ENCODE measurements around the gene LNX1. TPM values are rescaled to one million over a fixed set of nuclear protein-coding genes. Genes with fewer than 3 reads are reported as not detected.
"Not testable (repeated sequence)": the region's sequence is repeated elsewhere in the genome, so short reads cannot be mapped to it uniquely, and the experiment has no call there.

The LNX1 gene
- total RNA-seq, 1 donor from 2014 or later, result 1.6 TPM

DNA sequence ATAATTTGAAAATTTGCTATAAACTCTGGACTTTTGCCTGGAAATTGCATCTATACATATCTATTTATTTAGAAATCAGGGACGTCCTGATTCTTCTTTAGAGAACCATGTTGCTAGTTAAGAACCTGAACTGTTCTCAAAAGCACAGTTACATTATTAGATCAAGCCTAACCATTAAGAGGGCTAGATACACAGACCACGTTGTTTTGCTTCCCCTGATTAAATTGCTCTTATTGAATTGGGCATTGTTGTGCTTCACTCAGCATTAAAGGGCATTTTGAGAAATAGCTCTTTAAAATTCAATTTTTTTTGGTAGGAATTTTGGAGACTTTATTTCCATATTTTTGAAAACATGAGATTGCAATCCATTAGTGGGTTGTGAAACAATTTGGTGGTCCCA lies 169.5 kb downstream of the LNX1 start:
- TF ChIP-seq, protein P1, sequence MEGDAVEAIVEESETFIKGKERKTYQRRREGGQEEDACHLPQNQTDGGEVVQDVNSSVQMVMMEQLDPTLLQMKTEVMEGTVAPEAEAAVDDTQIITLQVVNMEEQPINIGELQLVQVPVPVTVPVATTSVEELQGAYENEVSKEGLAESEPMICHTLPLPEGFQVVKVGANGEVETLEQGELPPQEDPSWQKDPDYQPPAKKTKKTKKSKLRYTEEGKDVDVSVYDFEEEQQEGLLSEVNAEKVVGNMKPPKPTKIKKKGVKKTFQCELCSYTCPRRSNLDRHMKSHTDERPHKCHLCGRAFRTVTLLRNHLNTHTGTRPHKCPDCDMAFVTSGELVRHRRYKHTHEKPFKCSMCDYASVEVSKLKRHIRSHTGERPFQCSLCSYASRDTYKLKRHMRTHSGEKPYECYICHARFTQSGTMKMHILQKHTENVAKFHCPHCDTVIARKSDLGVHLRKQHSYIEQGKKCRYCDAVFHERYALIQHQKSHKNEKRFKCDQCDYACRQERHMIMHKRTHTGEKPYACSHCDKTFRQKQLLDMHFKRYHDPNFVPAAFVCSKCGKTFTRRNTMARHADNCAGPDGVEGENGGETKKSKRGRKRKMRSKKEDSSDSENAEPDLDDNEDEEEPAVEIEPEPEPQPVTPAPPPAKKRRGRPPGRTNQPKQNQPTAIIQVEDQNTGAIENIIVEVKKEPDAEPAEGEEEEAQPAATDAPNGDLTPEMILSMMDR (IDR thresholded peaks at IDR 0.05; ENCODE audit: insufficient read depth, low read length, severe bottlenecking), result no peak
- Histone ChIP-seq H3K27me3 (ENCODE audit: control insufficient read depth, insufficient read depth, low read length) (no peaks in the 10 kb centered on the region), H3K36me3 (ENCODE audit: control insufficient read depth, insufficient read depth, low read length) (peaks cover 1% of the 10 kb centered on the region), H3K4me3 (ENCODE audit: low read depth, low read length) (no peak overlapping the region)
- DNase-seq (ENCODE audit: low read depth) (no peak), FAIRE-seq (no peak)

DNA sequence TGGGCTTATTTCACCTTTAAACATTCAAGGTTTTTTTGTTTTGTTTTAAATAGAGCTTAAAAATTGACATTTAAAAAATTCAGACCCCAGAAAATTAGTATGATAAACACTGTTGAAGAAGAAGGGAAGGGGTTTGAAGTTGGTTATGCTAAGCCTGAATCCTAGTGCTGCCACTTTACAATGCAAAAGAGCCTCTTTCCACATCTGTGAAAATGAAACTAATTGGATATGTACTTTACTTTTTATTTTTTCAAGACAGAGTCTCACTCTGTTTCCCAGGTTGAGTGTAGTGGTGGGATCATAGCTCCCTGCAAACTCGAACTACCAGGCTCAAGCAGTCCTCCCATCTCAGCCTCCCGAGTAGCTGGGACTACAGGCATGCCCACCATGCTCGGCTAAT lies 172.1 kb downstream of the LNX1 start:
- DNase-seq (ENCODE audit: low read depth) (no peak), FAIRE-seq (no peak)
- Histone ChIP-seq H3K4me3 (ENCODE audit: low read depth, low read length) (no peak overlapping the region), H3K27me3 (ENCODE audit: control insufficient read depth, insufficient read depth, low read length) (no peaks in the 10 kb centered on the region), H3K36me3 (ENCODE audit: control insufficient read depth, insufficient read depth, low read length) (peaks cover 2% of the 10 kb centered on the region)
- TF ChIP-seq, protein P1 (IDR thresholded peaks at IDR 0.05; ENCODE audit: insufficient read depth, low read length, severe bottlenecking), result no peak

DNA sequence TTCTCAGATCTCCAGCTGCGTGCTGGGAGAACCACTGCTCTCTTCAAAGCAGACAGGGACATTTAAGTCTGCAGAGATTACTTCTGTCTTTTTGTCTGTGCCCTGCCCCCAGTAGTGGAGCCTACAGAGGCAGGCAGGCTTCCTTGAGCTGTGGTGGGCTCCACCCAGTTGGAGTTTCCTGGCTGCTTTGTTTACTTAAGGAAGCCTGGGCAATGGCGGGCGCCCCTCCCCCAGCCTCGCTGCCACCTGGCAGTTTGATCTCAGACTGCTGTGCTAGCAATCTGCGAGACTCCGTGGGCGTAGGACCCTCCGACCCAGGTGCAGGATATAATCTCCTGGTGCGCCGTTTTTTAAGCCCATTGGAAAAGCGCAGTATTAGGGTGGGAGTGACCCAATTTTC lies 181.8 kb downstream of the LNX1 start:
- FAIRE-seq; H3K4me3 ChIP-seq (ENCODE audit: low read depth, low read length); H3K36me3 ChIP-seq (ENCODE audit: control insufficient read depth, insufficient read depth, low read length); DNase-seq (ENCODE audit: low read depth); H3K27me3 ChIP-seq (ENCODE audit: control insufficient read depth, insufficient read depth, low read length): not testable (repeated sequence)

Other genes starting within 250 kb of the LNX1 start
- 10.8 and 21.9 TPM in 2 replicates for gene SCFD2, start 225.4 kb downstream of the LNX1 start, total RNA-seq
- 46.3 and 73.5 TPM in 2 replicates for gene FIP1L1, start 213.8 kb downstream of the LNX1 start, total RNA-seq